Activated T-cell treated with anti-CD3 and anti-CD28 coated beads for 48 hours (primary cell): ENCODE measurements around the gene RAB7B.

Experiments used
- DNase-seq: peaks from one replicate; pipeline ENCODE4 v3.0.0-alpha.2; 2020; ENCODE audit warnings: low read depth

The RAB7B gene

DNA sequence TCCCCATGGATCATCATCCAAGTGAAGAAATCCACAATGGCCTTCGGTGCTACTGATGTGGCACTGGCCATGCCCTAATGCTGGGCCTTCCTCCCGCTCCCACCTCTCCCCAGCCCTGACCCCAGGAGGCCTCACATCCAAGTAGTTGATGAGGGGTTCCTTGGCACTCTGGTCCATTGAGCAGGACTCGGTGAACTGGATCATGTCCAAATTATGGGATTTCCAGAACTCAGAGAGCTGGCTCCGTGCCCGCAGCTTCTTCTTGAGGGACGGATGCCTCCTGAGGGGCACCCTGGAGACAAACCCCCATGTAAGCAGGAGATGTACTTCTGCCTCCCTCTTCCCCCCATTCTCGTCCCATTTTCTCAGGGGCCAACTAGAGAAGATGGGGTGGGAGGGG, 19.6 kb upstream of the RAB7B start:
- no peak for DNase-seq

DNA sequence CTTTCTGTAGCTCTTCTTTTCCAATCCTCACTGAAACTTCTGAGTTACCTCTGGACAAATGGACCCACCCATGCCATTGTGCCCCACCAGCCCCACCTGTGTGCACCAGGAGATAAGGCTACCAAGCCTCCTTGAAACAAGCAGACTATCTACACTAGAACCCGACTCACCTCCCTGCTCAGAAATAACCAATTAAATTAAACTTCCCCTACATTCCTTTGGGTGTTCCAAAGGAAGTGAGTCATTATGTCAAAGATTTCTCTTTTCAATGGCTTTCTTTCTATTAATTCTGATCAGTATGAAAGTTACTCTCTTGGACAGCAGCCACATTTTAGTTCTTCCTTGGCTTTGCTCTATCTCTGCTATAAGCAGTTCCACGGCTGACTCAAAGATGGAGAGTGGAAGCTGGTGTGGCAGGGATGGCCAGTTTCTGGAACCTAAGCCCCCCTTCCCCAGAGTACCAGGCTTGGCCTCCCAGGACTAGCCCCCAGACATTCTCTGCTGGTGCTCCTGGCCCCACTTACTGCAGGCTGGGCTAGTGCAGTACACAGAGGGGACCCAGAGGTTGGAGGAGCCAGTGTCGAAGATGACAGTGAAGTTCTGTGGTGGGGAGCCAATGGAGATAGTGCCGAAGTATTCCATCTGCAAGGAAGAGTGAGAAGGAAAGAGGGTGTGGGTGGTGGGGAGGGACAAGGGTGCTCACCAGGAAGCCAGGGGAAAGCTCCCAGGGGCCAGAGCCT, 18.6 kb upstream of the RAB7B start:
- DNase-seq, result no peak

GRCh38 chr1:206021008-206021625, 17.9 kb upstream of the RAB7B start:
- no peak for DNase-seq

DNA sequence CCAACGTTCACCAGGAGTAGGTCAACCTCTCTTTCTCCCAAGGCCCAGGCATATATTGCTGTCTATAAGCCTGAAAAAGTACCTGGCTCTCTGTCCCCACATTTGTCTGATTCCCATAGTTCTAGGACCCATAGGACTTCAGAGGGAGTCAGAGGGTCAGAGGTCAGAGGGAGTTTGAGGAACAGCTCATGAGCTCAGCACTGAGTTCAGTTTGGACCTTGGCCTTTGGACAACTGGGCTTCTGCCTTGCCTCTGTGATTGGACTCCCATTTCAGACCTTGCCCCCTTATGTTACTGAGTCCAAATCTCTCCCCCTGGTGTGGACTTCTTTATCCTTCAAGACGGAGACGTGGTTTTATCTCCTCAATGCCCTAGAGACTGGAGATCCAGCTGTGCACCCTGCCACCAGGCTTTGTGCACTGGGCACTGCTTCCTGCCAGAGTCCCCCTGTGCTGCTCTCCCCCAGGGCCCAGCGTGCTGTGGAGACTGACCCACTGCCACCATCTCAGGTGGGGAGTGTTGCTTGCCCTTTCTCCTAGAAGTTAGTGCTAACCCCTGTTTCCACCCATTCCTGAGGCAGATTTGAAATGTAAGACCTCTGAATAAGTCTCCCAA, 17.3 kb upstream of the RAB7B start:
- no peak for DNase-seq

DNA sequence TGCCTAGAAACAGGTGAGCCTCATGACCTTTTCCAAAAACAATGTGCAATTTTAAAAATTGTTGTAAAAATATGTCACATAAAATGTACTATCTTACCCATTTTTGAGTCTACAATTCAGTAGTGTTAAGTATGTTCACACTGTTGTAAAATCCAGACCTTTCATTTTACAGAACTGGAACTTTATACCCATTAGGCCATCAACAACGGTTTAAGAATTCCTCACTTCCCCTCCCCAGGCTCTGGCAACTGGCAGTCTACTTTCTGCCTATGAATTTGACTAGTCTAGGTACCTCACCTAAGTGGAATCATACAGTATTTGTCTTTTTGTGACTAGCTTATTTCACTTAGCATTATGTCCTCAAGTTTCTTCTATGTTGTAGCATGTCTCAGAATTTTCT, 11.9 kb upstream of the RAB7B start:
- no peak for DNase-seq

GRCh38 chr1:206014601-206015000, 11.4 kb upstream of the RAB7B start:
- no peak for DNase-seq

- no peak for DNase-seq
Observed at GRCh38 chr1:206013026-206013795, 10.0 kb upstream of the RAB7B start.

DNA sequence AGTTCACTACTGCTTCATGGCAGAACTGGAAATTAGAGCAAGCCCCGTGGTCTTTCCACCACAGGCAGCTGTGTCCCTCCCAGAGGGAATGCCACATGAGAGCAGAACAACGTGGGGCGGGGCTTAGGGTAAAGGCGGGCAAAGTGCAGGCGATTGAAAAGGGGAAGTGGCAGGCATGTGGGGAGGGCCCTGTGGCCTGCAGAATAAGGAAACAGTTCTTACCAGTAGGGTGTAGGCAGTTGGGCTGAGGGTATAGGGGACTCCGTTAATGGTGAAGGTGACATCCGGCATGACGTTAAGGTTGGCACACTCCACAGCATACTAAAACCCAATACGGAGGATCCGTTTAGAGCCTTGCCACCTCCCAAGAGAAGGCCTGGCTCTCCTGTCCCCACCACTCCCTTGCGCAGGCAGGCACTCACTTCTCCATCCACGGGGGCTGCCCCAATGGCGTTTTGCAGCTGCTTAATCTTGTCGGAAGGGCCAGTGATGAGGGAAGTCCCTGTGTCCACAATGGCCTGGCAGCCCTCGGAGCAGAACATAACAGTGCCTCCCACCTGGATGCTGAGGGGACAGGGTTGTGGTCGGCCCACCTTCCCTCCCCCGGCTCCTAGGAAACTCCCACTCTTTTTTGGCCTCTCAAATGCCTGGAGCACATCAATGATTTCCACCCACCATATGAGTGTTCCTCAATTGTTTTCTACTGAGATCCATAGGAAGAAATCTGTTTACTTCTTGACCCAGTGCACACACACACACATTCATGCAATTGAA, 9.1 kb upstream of the RAB7B start:
- DNase-seq, result no peak

DNA sequence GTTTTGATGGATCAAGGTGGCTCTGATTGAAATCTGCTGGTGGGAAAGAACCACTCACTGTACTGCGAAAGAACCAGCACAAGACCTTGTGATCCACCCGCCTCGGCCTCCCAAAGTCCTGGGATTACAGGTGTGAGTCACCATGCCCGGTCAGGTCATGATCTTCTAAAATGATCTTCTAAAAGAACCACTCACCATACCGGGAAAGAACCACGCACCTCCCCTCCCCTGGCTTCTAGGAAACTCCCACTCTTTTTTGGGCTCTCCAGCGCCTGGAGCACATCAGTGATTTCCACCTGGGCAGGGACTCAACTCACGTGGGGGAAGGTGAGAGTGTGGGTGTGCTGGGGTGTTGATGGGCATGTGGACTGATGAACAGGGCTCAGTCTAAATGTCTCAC, 7.9 kb upstream of the RAB7B start:
- DNase-seq, result no peak

DNA sequence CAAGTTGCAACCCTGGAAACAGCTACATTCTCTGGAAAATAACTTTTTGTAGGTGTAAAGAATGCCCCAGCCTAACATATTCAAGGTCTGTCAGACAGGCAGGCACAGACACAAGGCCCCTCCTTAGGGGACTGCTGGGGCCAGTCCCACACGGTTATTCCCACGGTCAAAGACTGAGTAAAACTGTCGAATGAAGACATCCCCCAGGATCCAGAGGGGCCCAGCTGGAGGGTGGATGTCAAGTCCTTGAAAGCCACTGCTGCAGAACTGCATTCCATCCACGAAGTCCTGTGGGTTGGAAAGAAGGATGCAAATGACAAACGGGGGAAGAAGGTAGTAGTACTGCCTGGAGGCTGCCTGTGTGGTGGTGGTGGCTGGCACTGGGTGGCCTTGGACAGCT, 6.9 kb upstream of the RAB7B start:
- DNase-seq, result no peak

- no peak for DNase-seq
Observed at GRCh38 chr1:206006946-206007345, 3.8 kb upstream of the RAB7B start.

- DNase-seq, result no peak
Observed at GRCh38 chr1:206005778-206006180, 2.6 kb upstream of the RAB7B start.

- DNase-seq, result no peak
Observed at GRCh38 chr1:206005234-206005633, 2.0 kb upstream of the RAB7B start.

DNA sequence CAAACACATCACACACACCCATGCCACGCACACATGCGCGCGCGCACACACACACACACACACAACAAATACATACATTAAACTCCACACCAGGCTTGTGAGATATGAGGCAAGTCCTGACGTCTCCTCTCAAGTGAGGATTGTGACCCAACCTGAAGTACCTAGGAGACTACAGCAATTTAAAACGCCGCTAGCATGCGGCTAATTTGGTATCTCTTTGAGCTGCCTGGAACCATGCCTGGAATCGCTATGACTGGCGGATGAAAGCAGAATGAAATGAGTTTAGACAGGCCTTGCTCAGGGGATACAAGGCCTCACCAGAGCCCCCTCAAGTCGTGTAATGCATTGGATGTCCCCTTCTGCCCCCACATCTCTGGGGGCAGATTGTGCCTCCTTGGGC, 1.6 kb upstream of the RAB7B start:
- no peak for DNase-seq

- DNase-seq, result no peak
Observed at GRCh38 chr1:206003854-206004800, 932 bp upstream of the RAB7B start.

GRCh38 chr1:206002160-206002559, 1.0 kb downstream of the RAB7B start:
- no peak for DNase-seq

- peak; percentile 22 for DNase-seq
Observed at GRCh38 chr1:206001476-206001888, 1.7 kb downstream of the RAB7B start.

DNA sequence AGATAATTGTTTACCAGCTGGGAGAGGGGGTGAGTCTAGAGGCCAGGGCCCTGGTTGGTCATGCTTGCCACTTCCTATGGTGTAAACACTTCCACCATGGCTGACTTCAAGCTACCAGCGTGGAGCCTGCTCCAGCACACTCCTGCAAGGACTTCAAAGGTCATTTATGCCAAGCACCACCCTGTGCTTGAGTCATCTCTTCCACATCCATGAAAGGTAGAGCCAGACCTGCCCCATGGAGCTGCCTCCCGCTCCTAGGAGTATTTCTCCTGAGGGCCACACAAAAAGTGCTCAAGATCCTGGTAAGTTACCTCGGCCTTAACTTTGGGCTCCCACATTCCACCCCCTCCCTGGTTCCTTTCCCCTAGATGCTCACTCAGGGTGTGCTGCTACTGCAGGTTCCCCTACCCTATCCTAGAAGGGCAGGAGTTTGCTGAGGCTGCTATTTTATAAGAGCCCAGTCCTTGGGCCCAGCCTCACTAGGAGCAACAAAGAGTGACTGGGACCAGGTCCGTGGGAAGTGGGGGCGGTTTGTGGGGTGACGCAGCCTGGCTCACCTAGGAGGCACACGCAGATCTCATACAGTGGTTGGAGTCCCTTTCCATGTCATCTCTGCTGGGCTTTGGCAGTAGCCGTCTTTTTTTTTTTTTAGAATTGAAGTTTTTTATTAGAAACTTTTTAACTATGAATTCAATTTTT, 2.4 kb downstream of the RAB7B start:
- DNase-seq, result peak; percentile 27

- DNase-seq, result no peak
Observed at GRCh38 chr1:205998457-205999241, 4.5 kb downstream of the RAB7B start.
